Calu3 (cell line): ENCODE measurements around the gene NCKAP5L. TPM values are rescaled to one million over a fixed set of nuclear protein-coding genes. Genes with fewer than 3 reads are reported as not detected.

Source experiments
- BruUV-seq: library from RNA; stranded (reverse); fragments of 400-500 nt; replicated peaks from 2 replicates; lab custom pipeline; 2021; lab: Mats Ljungman, UMichigan
- CTCF ChIA-PET: fragments of 300-600 bp; sonication (Branson Sonifier 250); formaldehyde crosslinking; loops from one replicate; lab custom pipeline; 2022; ENCODE audit warnings: antibody characterized with exemption; lab: Charles Lee
- DNase-seq: peaks from one replicate; pipeline ENCODE4 v3.0.0; 2022
- H3K27ac Mint-ChIP-seq: one replicate; pipeline ENCODE4 v1.8.0; 2022; ENCODE audit warnings: mixed read lengths; ENCODE audit not compliant: unreplicated experiment
- H3K27me3 Mint-ChIP-seq: one replicate; pipeline ENCODE4 v1.8.0; 2022; ENCODE audit warnings: mixed read lengths; ENCODE audit not compliant: unreplicated experiment
- H3K36me3 Mint-ChIP-seq: one replicate; pipeline ENCODE4 v1.8.0; 2022; ENCODE audit warnings: mild to moderate bottlenecking, moderate library complexity, mixed read lengths; ENCODE audit not compliant: insufficient read depth, unreplicated experiment
- H3K4me1 Mint-ChIP-seq: one replicate; pipeline ENCODE4 v1.8.0; 2022; ENCODE audit warnings: mild to moderate bottlenecking, low read depth, mixed read lengths; ENCODE audit not compliant: unreplicated experiment
- H3K4me3 Mint-ChIP-seq: one replicate; pipeline ENCODE4 v1.8.0; 2022; ENCODE audit warnings: mild to moderate bottlenecking, low read depth, moderate library complexity, mixed read lengths; ENCODE audit not compliant: unreplicated experiment
- H3K9me3 Mint-ChIP-seq: one replicate; pipeline ENCODE4 v1.8.0; 2022; ENCODE audit warnings: low read depth, mixed read lengths; ENCODE audit not compliant: unreplicated experiment
- CTCF ChIP-seq: fragments of 200-600 bp; IDR thresholded peaks from one replicate; pipeline ENCODE4 v1.8.0; 2022; ENCODE audit warnings: antibody characterized with exemption; ENCODE audit not compliant: unreplicated experiment
- intact Hi-C: fragments of 100-400 bp; cut with micrococcal nuclease; formaldehyde crosslinking; loops from one replicate; pipeline ENCODE4 v1.10.0; 2022; ENCODE audit not compliant: unreplicated experiment
- total RNA-seq: library from RNA; stranded (reverse); gene quantifications from 2 replicates; pipeline ENCODE4 v1.2.3, GENCODE V29; 2022

NCKAP5L gene
- total RNA-seq, 1 experiment from 2014 or later = 10.0 TPM

- peaks cover 37% of the 10 kb centered on the region for H3K36me3 Mint-ChIP-seq
- CTCF ChIA-PET = interaction anchor here (0.6 to 1.5 kb wide), 11 partner anchors 15 to 369 kb away, joined by 3 to 19 read pairs (median 5); partner anchors contain the start of gene PRPF40B
- DNase-seq = peak; percentile 81
- H3K9me3 Mint-ChIP-seq = no peaks in the 10 kb centered on the region
- peak overlapping the region; percentile 100 for H3K27ac Mint-ChIP-seq
- no peak for TF ChIP-seq CTCF
- H3K27me3 Mint-ChIP-seq = no peaks in the 10 kb centered on the region
- intact Hi-C loops = no loop called here
- no TSS peak for BruUV-seq
- peaks cover 10% of the 10 kb centered on the region for H3K4me1 Mint-ChIP-seq
- H3K4me3 Mint-ChIP-seq = peak overlapping the region; percentile 96
These were observed 86.2 kb downstream of the NCKAP5L start for GRCh38 chr12:49741882-49742620.

Other genes with a start within 250 kb of the NCKAP5L start
- gene FAM186B, start 222.8 kb downstream of the NCKAP5L start, total RNA-seq = 0.29 and 0.47 TPM in 2 replicates
- 21.7 and 22.2 TPM in 2 replicates for gene PRPF40B, start 204.9 kb downstream of the NCKAP5L start, total RNA-seq
- 4.4 TPM in 2 replicates for gene FMNL3, start 121.0 kb downstream of the NCKAP5L start, total RNA-seq
- 600 and 613 TPM in 2 replicates for gene TMBIM6, start 86.9 kb downstream of the NCKAP5L start, total RNA-seq
- 4.0 and 4.7 TPM in 2 replicates for gene BCDIN3D, start 14.7 kb upstream of the NCKAP5L start, total RNA-seq
- not detected in 2 replicates for gene FAIM2, start 75.5 kb upstream of the NCKAP5L start, total RNA-seq
- gene AQP2, start 122.3 kb upstream of the NCKAP5L start, total RNA-seq = not detected in 2 replicates
- 51.9 and 54.2 TPM in 2 replicates for gene AQP5, start 133.5 kb upstream of the NCKAP5L start, total RNA-seq
- gene AQP6, start 144.5 kb upstream of the NCKAP5L start, total RNA-seq = 0.86 and 0.94 TPM in 2 replicates
- 59.4 and 62.0 TPM in 2 replicates for gene RACGAP1, start 197.1 kb upstream of the NCKAP5L start, total RNA-seq
- 3.5 and 4.1 TPM in 2 replicates for gene ASIC1, start 229.2 kb upstream of the NCKAP5L start, total RNA-seq